ENCODE results near the gene BBS9.
"Not testable (repeated sequence)": the region's sequence is repeated elsewhere in the genome, so short reads cannot be mapped to it uniquely, and the experiment has no call there.

BBS9 gene

GRCh38 chr7:33128990-33129805 is at the start of gene BBS9:
Gene BBS9 (plus strand): TSS chr7:33129564. CDS start chr7:33146253, 16,689 bp downstream.
- peak within 1 kb of the TSS; percentile 76 for H3K9ac ChIP-seq (ENCODE audit: low read length)
- H3K27me3 ChIP-seq (ENCODE audit: control insufficient read depth, insufficient read depth, low read length), result no peaks in the 10 kb centered on the region
- no peaks in the 10 kb centered on the region for H3K36me3 ChIP-seq (ENCODE audit: control insufficient read depth, insufficient read depth, low read length)
- peak within 1 kb of the TSS; percentile 81 for H3K4me3 ChIP-seq (ENCODE audit: low read length)
- H3K9me3 ChIP-seq (ENCODE audit: control insufficient read depth, low read length), result no peaks in the 10 kb centered on the region
- no peaks in the 10 kb centered on the region for H3K4me1 ChIP-seq (ENCODE audit: control insufficient read depth, insufficient read depth, low read length)

GRCh38 chr7:33079763-33080690 is 49.3 kb upstream of the BBS9 start:
- Histone ChIP-seq H3K27me3 (ENCODE audit: control insufficient read depth, insufficient read depth, low read length) (no peaks in the 10 kb centered on the region), H3K9me3 (ENCODE audit: control insufficient read depth, low read length) (no peaks in the 10 kb centered on the region), H3K4me1 (ENCODE audit: control insufficient read depth, insufficient read depth, low read length) (no peaks in the 10 kb centered on the region), H3K4me3 (ENCODE audit: low read length) (no peak overlapping the region), H3K9ac (ENCODE audit: low read length) (no peak overlapping the region), H3K36me3 (ENCODE audit: control insufficient read depth, insufficient read depth, low read length) (no peaks in the 10 kb centered on the region)

GRCh38 chr7:33087356-33087755 is 42.0 kb upstream of the BBS9 start:
- H3K4me1 ChIP-seq (ENCODE audit: control insufficient read depth, insufficient read depth, low read length), result no peaks in the 10 kb centered on the region
- no peaks in the 10 kb centered on the region for H3K9me3 ChIP-seq (ENCODE audit: control insufficient read depth, low read length)
- no peak overlapping the region for H3K4me3 ChIP-seq (ENCODE audit: low read length)
- H3K27me3 ChIP-seq (ENCODE audit: control insufficient read depth, insufficient read depth, low read length), result no peaks in the 10 kb centered on the region
- no peak overlapping the region for H3K9ac ChIP-seq (ENCODE audit: low read length)
- no peaks in the 10 kb centered on the region for H3K36me3 ChIP-seq (ENCODE audit: control insufficient read depth, insufficient read depth, low read length)

GRCh38 chr7:33087858-33088257 is 41.5 kb upstream of the BBS9 start:
- Histone ChIP-seq H3K27me3 (ENCODE audit: control insufficient read depth, insufficient read depth, low read length) (no peaks in the 10 kb centered on the region), H3K9me3 (ENCODE audit: control insufficient read depth, low read length) (no peaks in the 10 kb centered on the region), H3K4me1 (ENCODE audit: control insufficient read depth, insufficient read depth, low read length) (no peaks in the 10 kb centered on the region), H3K9ac (ENCODE audit: low read length) (no peak overlapping the region), H3K4me3 (ENCODE audit: low read length) (no peak overlapping the region), H3K36me3 (ENCODE audit: control insufficient read depth, insufficient read depth, low read length) (no peaks in the 10 kb centered on the region)

- H3K9ac ChIP-seq (ENCODE audit: low read length), result no peak overlapping the region
- no peaks in the 10 kb centered on the region for H3K27me3 ChIP-seq (ENCODE audit: control insufficient read depth, insufficient read depth, low read length)
- no peaks in the 10 kb centered on the region for H3K9me3 ChIP-seq (ENCODE audit: control insufficient read depth, low read length)
- H3K4me3 ChIP-seq (ENCODE audit: low read length), result no peak overlapping the region
- H3K4me1 ChIP-seq (ENCODE audit: control insufficient read depth, insufficient read depth, low read length), result no peaks in the 10 kb centered on the region
- no peaks in the 10 kb centered on the region for H3K36me3 ChIP-seq (ENCODE audit: control insufficient read depth, insufficient read depth, low read length)
Observed at GRCh38 chr7:33089142-33089541, 40.2 kb upstream of the BBS9 start.

- H3K9me3 ChIP-seq (ENCODE audit: control insufficient read depth, low read length), result no peaks in the 10 kb centered on the region
- no peak overlapping the region for H3K4me3 ChIP-seq (ENCODE audit: low read length)
- H3K36me3 ChIP-seq (ENCODE audit: control insufficient read depth, insufficient read depth, low read length), result no peaks in the 10 kb centered on the region
- no peaks in the 10 kb centered on the region for H3K27me3 ChIP-seq (ENCODE audit: control insufficient read depth, insufficient read depth, low read length)
- no peaks in the 10 kb centered on the region for H3K4me1 ChIP-seq (ENCODE audit: control insufficient read depth, insufficient read depth, low read length)
- no peak overlapping the region for H3K9ac ChIP-seq (ENCODE audit: low read length)
Observed at GRCh38 chr7:33091111-33091531, 38.2 kb upstream of the BBS9 start.

GRCh38 chr7:33091641-33092191 is 37.6 kb upstream of the BBS9 start:
- Histone ChIP-seq H3K4me3 (ENCODE audit: low read length) (no peak overlapping the region), H3K27me3 (ENCODE audit: control insufficient read depth, insufficient read depth, low read length) (no peaks in the 10 kb centered on the region), H3K9me3 (ENCODE audit: control insufficient read depth, low read length) (no peaks in the 10 kb centered on the region), H3K4me1 (ENCODE audit: control insufficient read depth, insufficient read depth, low read length) (no peaks in the 10 kb centered on the region), H3K36me3 (ENCODE audit: control insufficient read depth, insufficient read depth, low read length) (no peaks in the 10 kb centered on the region), H3K9ac (ENCODE audit: low read length) (no peak overlapping the region)

GRCh38 chr7:33093266-33093665 is 36.1 kb upstream of the BBS9 start:
- H3K27me3 ChIP-seq (ENCODE audit: control insufficient read depth, insufficient read depth, low read length), result no peaks in the 10 kb centered on the region
- no peak overlapping the region for H3K9ac ChIP-seq (ENCODE audit: low read length)
- no peak overlapping the region for H3K4me3 ChIP-seq (ENCODE audit: low read length)
- no peaks in the 10 kb centered on the region for H3K9me3 ChIP-seq (ENCODE audit: control insufficient read depth, low read length)
- no peaks in the 10 kb centered on the region for H3K36me3 ChIP-seq (ENCODE audit: control insufficient read depth, insufficient read depth, low read length)
- H3K4me1 ChIP-seq (ENCODE audit: control insufficient read depth, insufficient read depth, low read length), result no peaks in the 10 kb centered on the region

- H3K4me1 ChIP-seq (ENCODE audit: control insufficient read depth, insufficient read depth, low read length); H3K9ac ChIP-seq (ENCODE audit: low read length); H3K4me3 ChIP-seq (ENCODE audit: low read length); H3K36me3 ChIP-seq (ENCODE audit: control insufficient read depth, insufficient read depth, low read length); H3K27me3 ChIP-seq (ENCODE audit: control insufficient read depth, insufficient read depth, low read length); H3K9me3 ChIP-seq (ENCODE audit: control insufficient read depth, low read length): not testable (repeated sequence)
Observed at GRCh38 chr7:33094745-33095275, 34.6 kb upstream of the BBS9 start.

GRCh38 chr7:33099154-33099940 is 30.0 kb upstream of the BBS9 start:
- no peaks in the 10 kb centered on the region for H3K4me1 ChIP-seq (ENCODE audit: control insufficient read depth, insufficient read depth, low read length)
- H3K9me3 ChIP-seq (ENCODE audit: control insufficient read depth, low read length), result no peaks in the 10 kb centered on the region
- no peak overlapping the region for H3K9ac ChIP-seq (ENCODE audit: low read length)
- H3K27me3 ChIP-seq (ENCODE audit: control insufficient read depth, insufficient read depth, low read length), result no peaks in the 10 kb centered on the region
- no peak overlapping the region for H3K4me3 ChIP-seq (ENCODE audit: low read length)
- peaks cover 7% of the 10 kb centered on the region for H3K36me3 ChIP-seq (ENCODE audit: control insufficient read depth, insufficient read depth, low read length)

- Histone ChIP-seq H3K27me3 (ENCODE audit: control insufficient read depth, insufficient read depth, low read length) (no peaks in the 10 kb centered on the region), H3K36me3 (ENCODE audit: control insufficient read depth, insufficient read depth, low read length) (peaks cover 7% of the 10 kb centered on the region), H3K9me3 (ENCODE audit: control insufficient read depth, low read length) (no peaks in the 10 kb centered on the region), H3K9ac (ENCODE audit: low read length) (no peak overlapping the region), H3K4me1 (ENCODE audit: control insufficient read depth, insufficient read depth, low read length) (no peaks in the 10 kb centered on the region), H3K4me3 (ENCODE audit: low read length) (no peak overlapping the region)
Observed at GRCh38 chr7:33100770-33101169, 28.6 kb upstream of the BBS9 start.
